D721Med (cell line): ENCODE measurements around the gene FSTL5.

ENCODE experiments used
- DNase-seq: peaks from one replicate; pipeline ENCODE4 v3.0.0; 2011; ENCODE audit warnings: low spot score; ENCODE audit not compliant: insufficient read length
- FAIRE-seq: peaks from 2 replicates; lab custom pipeline; 2011; peaks lifted over from hg19 to GRCh38; lab: Jason Lieb, UNC
- TF ChIP-seq, protein P1 (sequence below): IDR thresholded peaks from 2 replicates; pipeline ENCODE4 v1.5.1; 2012; ENCODE audit warnings: mild to moderate bottlenecking, control low read depth; ENCODE audit not compliant: insufficient read depth; ENCODE audit errors: missing control alignments

FSTL5 gene

DNA sequence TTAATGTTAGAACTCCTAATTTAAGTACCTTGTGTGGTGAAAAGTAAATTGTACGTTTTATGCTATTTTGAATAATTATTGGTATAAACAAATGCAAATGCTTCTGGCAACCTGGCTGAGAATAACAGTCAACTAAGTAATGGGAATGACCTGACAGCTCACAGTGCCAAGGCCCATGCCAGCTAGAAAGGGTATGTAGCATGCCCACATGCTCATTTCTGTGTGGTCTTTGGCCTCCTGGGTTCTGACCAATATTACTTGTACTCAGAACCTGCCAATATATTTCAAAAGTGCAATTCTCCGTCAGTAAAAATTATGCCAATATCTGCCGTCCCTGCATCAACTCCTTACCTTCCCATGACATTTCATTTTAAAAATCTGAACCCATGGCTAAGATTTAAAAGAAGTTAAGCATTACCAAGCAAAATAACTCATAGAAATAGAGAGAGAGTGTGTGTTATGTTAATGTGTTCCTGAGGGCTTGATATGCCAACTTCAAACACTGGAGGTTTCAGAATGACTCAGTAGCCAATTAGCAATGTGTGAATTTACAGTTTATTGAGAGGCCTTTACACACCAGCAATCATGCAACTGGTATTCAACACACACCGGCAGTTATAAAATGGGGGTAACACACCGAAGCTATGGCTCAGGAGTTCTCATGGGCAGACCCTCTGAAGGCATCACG, 820.8 kb downstream of the FSTL5 start:
- TF ChIP-seq, protein P1, sequence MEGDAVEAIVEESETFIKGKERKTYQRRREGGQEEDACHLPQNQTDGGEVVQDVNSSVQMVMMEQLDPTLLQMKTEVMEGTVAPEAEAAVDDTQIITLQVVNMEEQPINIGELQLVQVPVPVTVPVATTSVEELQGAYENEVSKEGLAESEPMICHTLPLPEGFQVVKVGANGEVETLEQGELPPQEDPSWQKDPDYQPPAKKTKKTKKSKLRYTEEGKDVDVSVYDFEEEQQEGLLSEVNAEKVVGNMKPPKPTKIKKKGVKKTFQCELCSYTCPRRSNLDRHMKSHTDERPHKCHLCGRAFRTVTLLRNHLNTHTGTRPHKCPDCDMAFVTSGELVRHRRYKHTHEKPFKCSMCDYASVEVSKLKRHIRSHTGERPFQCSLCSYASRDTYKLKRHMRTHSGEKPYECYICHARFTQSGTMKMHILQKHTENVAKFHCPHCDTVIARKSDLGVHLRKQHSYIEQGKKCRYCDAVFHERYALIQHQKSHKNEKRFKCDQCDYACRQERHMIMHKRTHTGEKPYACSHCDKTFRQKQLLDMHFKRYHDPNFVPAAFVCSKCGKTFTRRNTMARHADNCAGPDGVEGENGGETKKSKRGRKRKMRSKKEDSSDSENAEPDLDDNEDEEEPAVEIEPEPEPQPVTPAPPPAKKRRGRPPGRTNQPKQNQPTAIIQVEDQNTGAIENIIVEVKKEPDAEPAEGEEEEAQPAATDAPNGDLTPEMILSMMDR, result no peak
- FAIRE-seq (no peak), DNase-seq (no peak)

DNA sequence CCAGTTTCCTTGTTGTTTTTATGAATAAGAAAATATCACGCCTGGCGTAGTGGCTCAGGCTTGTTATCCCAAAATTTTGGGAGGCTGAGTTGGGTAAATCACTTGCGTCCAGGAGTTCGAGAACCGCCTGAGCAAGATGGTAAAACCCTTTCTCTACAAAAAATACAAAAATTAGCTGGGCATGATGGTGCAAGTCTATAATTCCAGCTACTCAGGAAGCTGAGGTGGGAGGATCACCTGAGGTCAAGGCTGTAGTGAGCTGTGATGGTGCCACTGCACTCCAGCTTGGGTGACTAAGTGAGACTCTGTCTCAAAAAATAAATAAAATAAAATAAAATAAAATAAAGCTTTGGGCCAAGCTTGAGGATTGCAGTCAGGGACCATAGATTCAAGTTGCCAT, 827.2 kb downstream of the FSTL5 start:
- TF ChIP-seq, protein P1, result no peak
- DNase-seq (no peak), FAIRE-seq (no peak)

DNA sequence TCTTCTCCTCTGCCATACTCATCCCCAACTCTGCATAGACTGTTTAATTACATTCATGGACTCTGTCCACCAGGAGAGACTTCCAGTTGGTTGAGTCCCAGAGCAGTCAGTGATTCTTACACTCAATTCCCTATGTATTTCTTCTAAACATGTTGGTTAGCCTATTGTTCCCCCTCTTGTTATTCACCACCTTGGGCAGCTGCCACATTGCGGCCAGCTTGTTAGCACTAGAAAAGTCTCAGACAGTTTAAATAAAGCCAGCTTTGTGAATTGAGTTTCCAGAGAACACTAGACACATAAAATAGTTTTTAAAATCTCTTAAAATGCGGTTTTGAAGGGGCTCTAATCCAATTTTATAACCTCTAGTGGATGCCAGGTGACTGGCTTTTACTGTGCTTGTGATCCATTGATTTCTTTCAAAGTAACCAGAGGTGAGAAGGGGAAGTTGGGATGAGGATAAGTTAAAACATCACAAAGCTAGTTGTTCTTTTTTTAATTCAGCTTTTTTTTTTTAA, 827.7 kb downstream of the FSTL5 start:
- DNase-seq (no peak), FAIRE-seq (no peak)
- TF ChIP-seq, protein P1, result no peak
